GM19455 (cell line): ENCODE results near the gene SAP25.

ENCODE experiments used
- ATAC-seq: cut with Tn5 transposase; IDR thresholded peaks from one replicate; pipeline ENCODE4 v1.9.1; 2021; ENCODE audit not compliant: unreplicated experiment

Gene SAP25

GRCh38 chr7:100573691-100574361 lies at the start of gene SAP25:
TSS of gene SAP25 (minus strand) at chr7:100573900. CDS start at chr7:100573742, 158 bp downstream.
- ATAC-seq, result no peak

DNA sequence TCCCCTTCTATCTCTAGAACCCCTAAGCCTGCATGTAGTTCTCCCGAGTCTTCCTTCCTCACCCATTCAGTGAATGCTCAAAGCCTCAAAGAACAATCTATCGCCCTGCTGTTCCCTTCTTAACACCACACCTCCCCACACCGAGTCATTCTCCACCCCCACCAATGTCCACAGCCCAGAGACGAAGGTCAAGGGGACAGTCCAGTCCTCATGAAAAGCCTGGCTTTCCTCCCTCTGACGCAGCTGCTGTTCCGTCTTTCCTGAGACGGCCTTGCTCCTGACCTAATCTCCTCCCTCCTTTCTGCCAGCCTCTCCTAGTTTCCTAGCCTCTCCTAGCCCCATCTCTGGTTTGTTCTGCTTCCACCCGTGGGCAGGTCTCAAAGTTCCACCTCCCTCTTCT lies 47.9 kb upstream of the SAP25 start:
- no peak for ATAC-seq

- ATAC-seq, result no peak
These were observed 47.1 kb upstream of the SAP25 start for GRCh38 chr7:100620804-100621203.

DNA sequence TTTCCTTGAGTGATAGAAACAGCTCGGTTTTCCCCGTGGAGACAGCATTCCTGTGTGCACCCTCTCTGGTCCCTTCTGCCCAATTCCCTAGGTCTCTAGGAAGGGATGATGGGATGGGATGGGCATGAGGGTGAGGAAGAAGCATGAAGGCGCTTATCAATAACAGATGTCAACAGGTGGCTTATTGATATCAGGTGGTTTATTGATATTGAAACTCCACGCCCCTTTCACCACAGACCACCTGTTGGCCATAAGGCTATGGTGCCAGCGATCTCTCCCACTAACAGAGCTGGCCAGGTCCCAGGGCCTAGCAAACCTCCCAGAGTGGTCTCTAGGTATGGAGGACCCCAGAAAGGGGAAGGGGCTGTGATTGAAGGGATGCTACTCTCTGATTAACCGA lies 46.5 kb upstream of the SAP25 start:
- no peak for ATAC-seq

DNA sequence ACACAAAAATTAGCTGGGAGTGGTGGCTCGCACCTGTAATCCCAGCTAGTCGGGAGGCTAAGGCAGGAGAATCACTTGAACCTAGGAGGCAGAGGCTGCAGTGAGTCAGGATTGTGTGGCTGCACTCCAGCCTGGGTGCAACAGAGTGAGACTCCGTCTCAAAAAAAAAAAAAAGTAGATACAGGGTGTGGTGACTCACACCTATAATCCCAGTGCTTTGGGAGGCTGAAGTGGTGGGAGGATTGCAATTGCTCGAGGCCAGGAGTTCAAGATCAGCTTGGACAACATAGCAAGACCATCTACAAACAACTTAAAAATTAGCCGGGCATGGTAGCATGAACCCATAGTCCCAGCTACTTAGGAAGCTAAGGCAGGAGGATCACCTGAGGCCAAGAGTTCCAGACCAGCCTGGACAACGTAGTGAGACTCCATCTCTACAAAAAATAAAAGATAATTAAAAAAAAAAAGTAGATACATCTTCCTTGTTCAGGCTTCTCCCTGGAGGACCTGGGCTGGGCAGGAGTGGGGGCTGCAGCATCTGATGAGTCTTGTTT lies 40.7 kb upstream of the SAP25 start:
- ATAC-seq, result no peak

GRCh38 chr7:100613412-100614175 lies 39.9 kb upstream of the SAP25 start:
- ATAC-seq, result no peak

GRCh38 chr7:100612730-100613390 lies 39.2 kb upstream of the SAP25 start:
- ATAC-seq, result no peak

- ATAC-seq, result peak; percentile 93
These were observed 38.5 kb upstream of the SAP25 start, which contains the start of gene MOSPD3 for GRCh38 chr7:100611983-100612729. TSS of gene MOSPD3 (plus strand) at chr7:100612540. CDS start at chr7:100612792, 252 bp downstream.

DNA sequence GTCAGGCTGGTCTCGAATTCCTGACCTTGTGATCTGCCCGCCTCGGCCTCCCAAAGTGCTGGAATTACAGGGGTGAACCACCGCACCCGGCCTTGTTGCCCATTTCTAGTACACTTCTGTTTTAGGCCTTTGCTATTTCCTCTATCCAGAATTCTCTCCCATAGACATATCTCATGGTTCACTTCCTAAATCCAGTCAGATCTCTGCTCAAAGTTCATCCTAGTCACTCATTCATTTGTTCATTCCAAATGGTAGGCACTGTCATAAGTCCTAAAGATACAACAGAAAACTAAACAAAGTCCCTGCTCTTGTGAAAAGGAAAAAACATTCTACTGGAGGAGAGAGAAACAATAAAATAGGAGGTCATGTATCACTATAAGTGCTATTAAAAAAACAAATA lies 36.3 kb upstream of the SAP25 start:
- no peak for ATAC-seq

GRCh38 chr7:100607111-100607510 lies 33.4 kb upstream of the SAP25 start:
- ATAC-seq, result no peak

GRCh38 chr7:100606313-100606712 lies 32.6 kb upstream of the SAP25 start:
- no peak for ATAC-seq

DNA sequence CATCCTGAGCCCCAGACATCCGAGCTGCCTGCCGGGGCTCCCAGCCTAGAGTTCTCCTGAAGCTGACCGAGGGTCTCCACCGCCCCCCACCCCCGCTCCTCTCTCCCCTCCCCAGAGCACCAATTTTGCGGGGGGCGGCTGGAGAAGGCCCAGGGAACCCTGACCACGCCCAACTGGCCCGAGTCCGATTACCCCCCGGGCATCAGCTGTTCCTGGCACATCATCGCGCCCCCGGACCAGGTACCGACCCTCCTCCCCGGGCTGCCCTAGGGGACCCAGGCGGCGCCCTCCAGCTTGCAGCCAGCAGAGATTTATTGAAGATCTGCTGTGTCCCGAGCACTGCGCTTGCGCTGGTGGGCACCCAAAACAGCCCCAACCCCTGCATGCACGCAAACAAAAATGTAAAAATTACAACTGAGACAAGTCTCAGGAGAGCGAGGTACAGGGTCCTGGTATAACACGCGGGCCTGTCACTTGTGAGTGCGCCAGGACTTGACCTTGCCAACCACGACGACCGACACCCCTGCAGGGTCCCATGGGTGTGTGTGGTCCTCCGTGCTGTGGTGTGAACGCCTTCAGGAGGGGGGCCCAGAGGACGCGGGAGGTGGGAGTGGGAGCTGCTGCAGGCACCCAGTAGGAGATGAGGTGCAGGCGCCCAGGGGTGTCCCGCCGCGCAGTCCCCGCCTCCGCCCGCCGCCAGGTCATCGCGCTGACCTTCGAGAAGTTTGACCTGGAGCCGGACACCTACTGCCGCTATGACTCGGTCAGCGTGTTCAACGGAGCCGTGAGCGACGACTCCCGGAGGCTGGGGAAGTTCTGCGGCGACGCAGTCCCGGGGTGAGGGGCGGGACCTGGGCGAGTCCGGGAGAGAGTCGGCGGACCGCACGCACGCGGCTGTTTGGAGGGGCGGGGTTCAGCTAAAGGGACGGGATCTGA lies 31.5 kb upstream of the SAP25 start:
- no peak for ATAC-seq

- peak; percentile 49 for ATAC-seq
These were observed 30.6 kb upstream of the SAP25 start for GRCh38 chr7:100604028-100604975.

DNA sequence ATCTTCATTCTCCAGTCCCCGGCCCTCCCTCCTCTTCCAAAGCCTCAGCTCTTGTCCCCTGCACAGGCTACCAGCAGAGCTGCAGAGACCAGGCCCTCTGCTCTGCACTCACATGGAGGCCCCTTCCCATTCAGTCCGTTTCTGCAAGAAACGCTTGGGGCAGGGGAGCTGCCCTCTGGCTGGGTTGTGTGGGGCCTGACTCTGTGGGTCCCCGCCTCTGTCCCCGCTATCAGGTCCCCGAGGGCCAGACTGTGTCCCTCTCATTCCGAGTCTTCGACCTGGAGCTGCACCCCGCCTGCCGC lies 30.0 kb upstream of the SAP25 start:
- ATAC-seq, result no peak

- no peak for ATAC-seq
These were observed 29.4 kb upstream of the SAP25 start for GRCh38 chr7:100602889-100603725.

DNA sequence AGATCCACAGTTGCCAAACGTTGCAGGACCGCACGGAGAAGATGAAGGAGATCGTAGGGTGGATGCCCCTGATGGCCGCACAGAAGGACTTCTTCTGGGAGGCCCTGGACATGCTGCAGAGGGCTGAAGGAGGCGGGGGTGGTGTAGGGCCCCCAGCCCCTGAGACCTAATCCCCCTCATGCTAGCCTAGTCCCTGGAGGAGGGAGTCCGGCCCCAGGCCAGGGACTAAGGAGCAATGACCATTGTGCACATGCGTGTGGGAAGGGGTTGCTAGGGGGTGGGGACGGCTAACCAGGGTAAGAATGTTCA lies 27.0 kb upstream of the SAP25 start:
- no peak for ATAC-seq

DNA sequence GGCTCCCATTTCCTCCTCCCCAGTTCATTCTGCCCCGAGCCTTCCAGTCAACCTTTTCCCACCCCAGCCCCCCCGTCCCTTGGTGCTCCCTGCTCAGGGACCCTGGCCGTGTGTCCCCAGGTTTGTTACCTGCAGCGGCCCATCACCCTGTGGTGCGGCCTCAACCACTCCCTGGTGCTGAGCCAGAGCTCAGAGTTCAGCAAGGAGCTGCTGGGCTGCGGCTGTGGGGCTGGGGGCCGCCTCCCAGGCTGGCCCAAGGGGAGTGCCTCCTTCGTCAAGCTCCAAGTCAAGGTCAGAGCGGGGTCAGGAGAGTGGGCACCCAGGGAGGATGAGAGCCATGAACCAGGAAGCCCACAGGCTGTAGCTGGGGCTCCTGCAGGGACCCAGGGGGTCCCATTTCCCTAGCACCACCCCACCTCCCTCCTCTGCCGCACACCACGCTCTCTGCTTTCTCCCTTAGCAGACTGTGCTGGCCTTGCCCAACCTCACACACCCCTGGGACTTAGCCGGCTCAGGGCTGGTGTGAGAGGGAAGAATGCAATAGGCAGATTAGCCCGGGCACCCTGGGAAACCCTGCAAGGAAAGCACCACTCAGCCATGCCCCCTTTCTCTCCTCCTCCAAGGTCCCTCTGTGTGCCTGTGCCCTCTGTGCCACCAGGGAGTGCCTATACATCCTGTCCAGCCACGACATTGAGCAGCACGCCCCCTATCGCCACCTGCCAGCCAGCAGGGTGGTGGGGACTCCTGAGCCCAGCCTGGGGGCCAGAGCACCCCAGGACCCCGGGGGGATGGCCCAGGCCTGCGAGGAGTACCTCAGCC lies 26.4 kb upstream of the SAP25 start:
- no peak for ATAC-seq
